ENCODE results near the gene TBC1D24.

TBC1D24 gene

GRCh38 chr16:2505695-2506094 lies 30.8 kb downstream of the TBC1D24 start:
- TF ChIP-seq PAX5 (IDR thresholded peaks at IDR 0.05; ENCODE audit: insufficient read depth, low read length, severe bottlenecking), result no peak
- TF ChIP-seq TAF1 (IDR thresholded peaks at IDR 0.05; ENCODE audit: low read depth, low read length), result no peak
- no peak for TF ChIP-seq SPI1 (IDR thresholded peaks at IDR 0.05; ENCODE audit: low read depth, low read length)
- no peak for TF ChIP-seq POLR2A (IDR thresholded peaks at IDR 0.05; ENCODE audit: low read depth, low read length)
- TF ChIP-seq POLR2AphosphoS5 (IDR thresholded peaks at IDR 0.05; ENCODE audit: low read depth, low read length), result no peak
- FAIRE-seq, result no peak
- DNase-seq (ENCODE audit: insufficient read length, low spot score), result no peak

GRCh38 chr16:2507052-2507659 lies 32.2 kb downstream of the TBC1D24 start:
- DNase-seq (ENCODE audit: insufficient read length, low spot score) (peak; percentile 71), FAIRE-seq (no peak)
- peak; percentile 69 for TF ChIP-seq SPI1 (IDR thresholded peaks at IDR 0.05; ENCODE audit: low read depth, low read length)
- no peak for TF ChIP-seq PAX5 (IDR thresholded peaks at IDR 0.05; ENCODE audit: insufficient read depth, low read length, severe bottlenecking)
- no peak for TF ChIP-seq TAF1 (IDR thresholded peaks at IDR 0.05; ENCODE audit: low read depth, low read length)
- no peak for TF ChIP-seq POLR2AphosphoS5 (IDR thresholded peaks at IDR 0.05; ENCODE audit: low read depth, low read length)
- no peak for TF ChIP-seq POLR2A (IDR thresholded peaks at IDR 0.05; ENCODE audit: low read depth, low read length)
- no peak for TF ChIP-seq POU2F2 (IDR thresholded peaks at IDR 0.05; ENCODE audit: low read depth, low read length)

GRCh38 chr16:2507665-2508064 lies 32.7 kb downstream of the TBC1D24 start:
- DNase-seq (ENCODE audit: insufficient read length, low spot score) (no peak), FAIRE-seq (peak; percentile 90)
- no peak for TF ChIP-seq POU2F2 (IDR thresholded peaks at IDR 0.05; ENCODE audit: low read depth, low read length)
- no peak for TF ChIP-seq PAX5 (IDR thresholded peaks at IDR 0.05; ENCODE audit: insufficient read depth, low read length, severe bottlenecking)
- TF ChIP-seq POLR2AphosphoS5 (IDR thresholded peaks at IDR 0.05; ENCODE audit: low read depth, low read length), result no peak

- FAIRE-seq, result peak; percentile 51
- TF ChIP-seq POLR2AphosphoS5 (IDR thresholded peaks at IDR 0.05; ENCODE audit: low read depth, low read length) (no peak), PAX5 (IDR thresholded peaks at IDR 0.05; ENCODE audit: insufficient read depth, low read length, severe bottlenecking) (no peak), TAF1 (IDR thresholded peaks at IDR 0.05; ENCODE audit: low read depth, low read length) (no peak), SPI1 (IDR thresholded peaks at IDR 0.05; ENCODE audit: low read depth, low read length) (no peak), POLR2A (IDR thresholded peaks at IDR 0.05; ENCODE audit: low read depth, low read length) (no peak)
- no peak for DNase-seq (ENCODE audit: insufficient read length, low spot score)
Observed at GRCh38 chr16:2508722-2509400, 33.9 kb downstream of the TBC1D24 start.

- no peak for DNase-seq (ENCODE audit: insufficient read length, low spot score)
- TF ChIP-seq PAX5 (IDR thresholded peaks at IDR 0.05; ENCODE audit: insufficient read depth, low read length, severe bottlenecking) (no peak), POLR2A (IDR thresholded peaks at IDR 0.05; ENCODE audit: low read depth, low read length) (no peak), SPI1 (IDR thresholded peaks at IDR 0.05; ENCODE audit: low read depth, low read length) (no peak), POU2F2 (IDR thresholded peaks at IDR 0.05; ENCODE audit: low read depth, low read length) (no peak), TAF1 (IDR thresholded peaks at IDR 0.05; ENCODE audit: low read depth, low read length) (no peak), POLR2AphosphoS5 (IDR thresholded peaks at IDR 0.05; ENCODE audit: low read depth, low read length) (no peak)
- FAIRE-seq, result no peak
Observed at GRCh38 chr16:2511128-2511800, 36.3 kb downstream of the TBC1D24 start.

GRCh38 chr16:2511996-2512734 lies 37.2 kb downstream of the TBC1D24 start:
- no peak for DNase-seq (ENCODE audit: insufficient read length, low spot score)
- no peak for FAIRE-seq
- TF ChIP-seq POLR2AphosphoS5 (IDR thresholded peaks at IDR 0.05; ENCODE audit: low read depth, low read length), result no peak
- no peak for TF ChIP-seq TAF1 (IDR thresholded peaks at IDR 0.05; ENCODE audit: low read depth, low read length)
- TF ChIP-seq SPI1 (IDR thresholded peaks at IDR 0.05; ENCODE audit: low read depth, low read length), result no peak
- no peak for TF ChIP-seq PAX5 (IDR thresholded peaks at IDR 0.05; ENCODE audit: insufficient read depth, low read length, severe bottlenecking)
- no peak for TF ChIP-seq POU2F2 (IDR thresholded peaks at IDR 0.05; ENCODE audit: low read depth, low read length)
- TF ChIP-seq POLR2A (IDR thresholded peaks at IDR 0.05; ENCODE audit: low read depth, low read length), result no peak

GRCh38 chr16:2512735-2513404 lies 37.9 kb downstream of the TBC1D24 start:
- DNase-seq (ENCODE audit: insufficient read length, low spot score) (no peak), FAIRE-seq (peak; percentile 31)
- no peak for TF ChIP-seq SPI1 (IDR thresholded peaks at IDR 0.05; ENCODE audit: low read depth, low read length)
- TF ChIP-seq POLR2AphosphoS5 (IDR thresholded peaks at IDR 0.05; ENCODE audit: low read depth, low read length), result no peak
- TF ChIP-seq TAF1 (IDR thresholded peaks at IDR 0.05; ENCODE audit: low read depth, low read length), result no peak
- TF ChIP-seq PAX5 (IDR thresholded peaks at IDR 0.05; ENCODE audit: insufficient read depth, low read length, severe bottlenecking), result no peak
- TF ChIP-seq POLR2A (IDR thresholded peaks at IDR 0.05; ENCODE audit: low read depth, low read length), result no peak
- no peak for TF ChIP-seq POU2F2 (IDR thresholded peaks at IDR 0.05; ENCODE audit: low read depth, low read length)

- FAIRE-seq (peak; percentile 100), DNase-seq (ENCODE audit: insufficient read length, low spot score) (peak; percentile 93)
- TF ChIP-seq PAX5 (IDR thresholded peaks at IDR 0.05; ENCODE audit: insufficient read depth, low read length, severe bottlenecking) (no peak), POLR2A (IDR thresholded peaks at IDR 0.05; ENCODE audit: low read depth, low read length) (peak; percentile 80), POLR2AphosphoS5 (IDR thresholded peaks at IDR 0.05; ENCODE audit: low read depth, low read length) (peak; percentile 87), SPI1 (IDR thresholded peaks at IDR 0.05; ENCODE audit: low read depth, low read length) (no peak), TAF1 (IDR thresholded peaks at IDR 0.05; ENCODE audit: low read depth, low read length) (peak; percentile 71), POU2F2 (IDR thresholded peaks at IDR 0.05; ENCODE audit: low read depth, low read length) (peak; percentile 79; the same call in 1 of the 2 replicates)
Observed at GRCh38 chr16:2513405-2514332, 38.7 kb downstream of the TBC1D24 start, which contains the start of gene ATP6V0C. Gene ATP6V0C (plus strand): TSS chr16:2513952. CDS start chr16:2514104, 152 bp downstream.

All from GM12891 (cell line).